PC-9 (cell line): ENCODE results near the gene SCAF4.

Source experiments
- CTCF ChIP-seq: fragments of 200-600 bp; sonication (generic); conservative IDR thresholded peaks from 2 replicates; pipeline ENCODE4 v1.6.1; 2017; ENCODE audit warnings: mixed run types, antibody characterized with exemption, mild to moderate bottlenecking, moderate library complexity
- EZH2 ChIP-seq: fragments of 200-600 bp; sonication (generic); IDR thresholded peaks from 2 replicates; pipeline ENCODE4 v1.8.0; 2017; ENCODE audit warnings: antibody characterized with exemption, low read depth

- TF ChIP-seq CTCF (no peak), EZH2 (no peak)
These were observed 18.9 kb upstream of the SCAF4 start for GRCh38 chr21:31750843-31751242.
